Measurements from ENCODE around the gene RPRD1B. TPM values are rescaled to one million over a fixed set of nuclear protein-coding genes. Genes with fewer than 3 reads are reported as not detected.
A peak's percentile ranks its signal among the peaks of the same experiment; 100 is the strongest.

The RPRD1B gene
- total and polyA plus RNA-seq, 2 of the 4 experiments (the other 2 are of a cell fraction): 8.4 to 9.9 TPM

DNA sequence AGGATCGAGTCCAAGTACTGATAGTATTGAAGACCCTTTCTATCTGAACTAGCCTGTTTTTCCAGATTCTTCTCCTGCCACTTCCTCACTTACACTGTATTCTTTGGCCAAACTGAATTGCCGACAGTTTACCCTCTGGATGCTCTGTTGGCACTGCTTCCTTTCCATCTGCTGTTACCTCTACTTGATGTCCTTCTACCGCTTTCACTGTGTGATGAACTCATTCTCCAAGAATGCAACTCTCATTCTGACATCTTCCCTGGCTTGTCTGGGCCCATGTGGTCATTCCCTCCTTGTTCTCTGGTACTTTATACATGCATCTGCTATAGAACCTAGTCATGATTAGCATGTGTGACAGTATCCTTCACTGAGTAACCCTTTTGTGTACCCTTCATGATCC is 16.3 kb downstream of the RPRD1B start:
- Histone ChIP-seq H2AK9ac (replicated peaks; ENCODE audit: low read depth, low read length, poor library complexity) (peak overlapping the region; percentile 47), H3K4me1 (ENCODE audit: control insufficient read depth, insufficient read depth, low read length) (peaks cover 2% of the 10 kb centered on the region), H2AK5ac (ENCODE audit: low read depth, low read length) (peak overlapping the region; percentile 1; the same call in 1 of the 2 replicates), H2BK15ac (ENCODE audit: low read depth, low read length) (no peak overlapping the region), H4K91ac (ENCODE audit: insufficient read depth, low read depth, low read length) (no peak overlapping the region), H3K4me2 (ENCODE audit: low read depth, low read length) (no peak overlapping the region), H3K27me3 (ENCODE audit: control insufficient read depth, insufficient read depth, low read length) (no peaks in the 10 kb centered on the region), H3K4ac (ENCODE audit: low read depth, low read length) (peak overlapping the region; percentile 38; the same call in 1 of the 2 replicates), H4K20me1 (ENCODE audit: insufficient read depth, low read length) (peaks cover 23% of the 10 kb centered on the region), H3K9me1 (ENCODE audit: insufficient read depth, low read length) (peaks cover 5% of the 10 kb centered on the region; the same call in 1 of the 2 replicates), H3K79me1 (ENCODE audit: low read depth in 1 of 2, low read length in 2 of 2) (peaks cover 40 to 72% of the 10 kb centered on the region in 2 experiments), H3K23ac (ENCODE audit: low read depth, low read length) (no peak overlapping the region), H3K56ac (ENCODE audit: extremely low read depth, insufficient read depth, low read length) (no peak overlapping the region), H3K14ac (replicated peaks; ENCODE audit: low read depth, low read length) (peak overlapping the region; percentile 39; the same call in 1 of the 2 replicates), H3K9ac (ENCODE audit: low read depth, low read length) (no peak overlapping the region), H3K4me3 (ENCODE audit: insufficient read depth, low read depth, low read length) (no peak overlapping the region), H3K18ac (ENCODE audit: low read depth, low read length) (no peak overlapping the region), H4K8ac (ENCODE audit: low read depth in 2 of 2, low read length in 2 of 2) (no peak overlapping the region; a peak in 1 of 4 replicates), H3K9me3 (ENCODE audit: control insufficient read depth, insufficient read depth, low read length) (no peaks in the 10 kb centered on the region), H3K27ac (ENCODE audit: insufficient read depth, low read length) (no peak overlapping the region), H2BK20ac (ENCODE audit: low read depth, low read length) (no peak overlapping the region; the same call in 1 of the 2 replicates), H4K5ac (ENCODE audit: low read depth, low read length) (no peak overlapping the region), H2BK5ac (ENCODE audit: low read depth, low read length, poor library complexity, severe bottlenecking) (no peak overlapping the region), H2BK120ac (ENCODE audit: low read depth, low read length) (no peak overlapping the region), H2AFZ (replicated peaks; ENCODE audit: low read length, poor library complexity) (no peak overlapping the region), H3K36me3 (ENCODE audit: control insufficient read depth, insufficient read depth, low read length) (peaks cover 13% of the 10 kb centered on the region)
- intact Hi-C loops (cut with micrococcal nuclease) (loop anchor here (5.0 kb wide), 1 partner anchor 147 kb away; the partner anchor contains the start of gene VSTM2L), dilution Hi-C loops (cut with HindIII; ENCODE audit: low sequenced_read_pairs, unreplicated experiment) (no loop called here), in situ Hi-C loops (cut with MboI; ENCODE audit: low sequenced_read_pairs) (loop anchor here (10.0 kb wide), 2 partner anchors 365 to 485 kb away; no protein-coding TSS in a partner anchor)
- POLR2A ChIA-PET (ENCODE audit: unreplicated experiment): interaction anchor here (1.0 kb wide), 1 partner anchor 55 kb away, joined by 3 read pairs; no protein-coding TSS in a partner anchor
- WGBS, 2 experiments (ENCODE audit: extremely low coverage in 2 of 2, insufficient read length in 1 of 2): 83% methylated on average over 1 of the region's 3 CpGs; no CpG with 5 or more reads in 1 of the 2 experiments
- no peak for TF ChIP-seq ELK1 (IDR thresholded peaks at IDR 0.05; ENCODE audit: borderline replicate concordance, low read depth, low read length)
- peak; percentile 92 for TF ChIP-seq MXI1 (IDR thresholded peaks at IDR 0.05; ENCODE audit: borderline replicate concordance, low read depth, low read length)
- BruUV-seq (replicated peaks): no TSS peak
- CTCF ChIA-PET: no interaction called here
- ATAC-seq (ENCODE audit: low read depth) (peak; percentile 79), DNase-seq (peak; percentile 89)

Measured in IMR-90 (cell line).